ENCODE data around the gene LMO4.

GRCh38 chr1:87296206-87296605 is 32.5 kb upstream of the LMO4 start:
- TF ChIP-seq EZH2 (IDR thresholded peaks at IDR 0.05): no peak
- no peak for TF ChIP-seq POLR2AphosphoS5 (IDR thresholded peaks at IDR 0.05; ENCODE audit: borderline replicate concordance, low read depth, low read length)
- TF ChIP-seq FOXP2 (optimal IDR thresholded peaks at IDR 0.05; ENCODE audit: control extremely low read depth, extremely low read length, insufficient read depth): no peak

Measured in SK-N-MC (cell line).